NCI-H2107 (cell line): Measurements from ENCODE around the gene DHRSX.
"Not testable (repeated sequence)": the region's sequence is repeated elsewhere in the genome, so short reads cannot be mapped to it uniquely, and the experiment has no call there.

Experiments
- DNase-seq: peaks from one replicate; lab custom pipeline; 2025; lab: John Stamatoyannopoulos, UW

Gene DHRSX

DNA sequence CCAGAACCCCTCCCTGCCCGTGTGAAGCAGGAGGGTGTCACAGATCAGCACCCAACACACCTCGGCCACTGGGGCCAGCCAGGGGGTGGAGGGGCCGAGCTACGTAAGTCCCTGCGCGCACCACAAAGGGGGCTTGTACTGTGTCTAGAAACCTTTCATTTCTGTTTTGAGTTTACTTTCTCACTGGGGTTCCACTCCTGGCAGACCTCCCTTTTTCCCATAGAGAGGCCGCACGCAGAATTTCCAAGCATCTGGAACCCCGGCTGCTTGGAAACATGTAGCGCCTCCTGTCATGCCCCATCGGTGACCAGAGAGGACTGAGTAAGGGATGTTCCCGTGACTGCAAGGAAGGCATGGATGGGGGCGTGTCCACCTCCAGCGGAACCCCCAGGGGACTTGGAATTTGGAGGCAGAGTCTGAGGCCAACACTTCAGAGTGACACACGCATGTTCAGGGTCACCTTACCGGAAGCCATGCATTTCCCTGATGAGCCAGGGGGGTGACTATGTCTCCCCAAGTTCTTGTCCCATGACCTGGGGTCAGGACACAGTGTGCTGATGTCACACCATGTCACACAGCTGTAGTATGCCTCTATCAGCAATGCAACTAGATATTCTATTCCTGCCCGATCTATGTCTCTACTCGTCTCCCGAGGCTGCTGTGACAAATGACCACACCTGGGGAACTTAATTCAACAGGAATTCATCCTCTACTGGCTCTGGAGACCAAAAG is 105.3 kb downstream of the DHRSX start:
- no peak for DNase-seq

DNA sequence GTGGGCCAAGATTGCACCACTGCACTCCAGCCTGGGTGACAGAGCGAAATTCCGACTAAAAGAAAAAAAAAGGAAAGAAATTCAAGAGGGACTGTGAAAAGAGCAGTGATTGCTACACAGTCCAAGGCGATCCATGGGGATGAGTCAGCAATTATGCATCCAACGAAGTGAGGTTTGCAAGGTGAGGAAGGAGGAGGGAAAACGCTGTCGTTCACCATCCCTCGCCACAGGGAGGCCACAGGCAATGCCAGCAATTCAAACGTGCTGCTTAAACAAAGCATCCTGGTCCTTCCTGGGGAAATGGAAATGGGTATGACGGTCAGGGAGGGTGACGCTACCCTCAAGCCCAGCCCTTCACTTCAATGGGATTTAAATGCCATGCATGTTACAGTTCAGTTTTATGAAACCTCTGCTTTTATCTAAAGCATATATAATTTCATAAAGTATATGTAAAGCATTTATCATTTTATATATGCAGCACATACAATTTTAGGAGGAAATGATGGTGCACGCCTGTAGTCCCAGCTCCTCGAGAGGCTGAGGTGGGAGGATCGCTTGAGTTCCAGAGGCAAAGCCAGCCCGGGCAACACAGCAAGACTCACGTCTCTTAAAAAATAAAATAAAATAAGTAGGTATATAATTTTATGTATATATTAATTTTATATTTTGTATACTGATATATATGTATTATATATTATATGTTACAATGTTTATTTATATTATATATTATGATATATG is 108.7 kb downstream of the DHRSX start:
- no peak for DNase-seq

GRCh38 chrX:2390754-2391153 is 110.0 kb downstream of the DHRSX start:
- DNase-seq = no peak

- DNase-seq = not testable (repeated sequence)
These were observed 111.0 kb downstream of the DHRSX start for GRCh38 chrX:2389731-2390130.

- no peak for DNase-seq
These were observed 111.5 kb downstream of the DHRSX start for GRCh38 chrX:2389324-2389723.

- no peak for DNase-seq
These were observed 112.1 kb downstream of the DHRSX start for GRCh38 chrX:2388669-2389068.

DNA sequence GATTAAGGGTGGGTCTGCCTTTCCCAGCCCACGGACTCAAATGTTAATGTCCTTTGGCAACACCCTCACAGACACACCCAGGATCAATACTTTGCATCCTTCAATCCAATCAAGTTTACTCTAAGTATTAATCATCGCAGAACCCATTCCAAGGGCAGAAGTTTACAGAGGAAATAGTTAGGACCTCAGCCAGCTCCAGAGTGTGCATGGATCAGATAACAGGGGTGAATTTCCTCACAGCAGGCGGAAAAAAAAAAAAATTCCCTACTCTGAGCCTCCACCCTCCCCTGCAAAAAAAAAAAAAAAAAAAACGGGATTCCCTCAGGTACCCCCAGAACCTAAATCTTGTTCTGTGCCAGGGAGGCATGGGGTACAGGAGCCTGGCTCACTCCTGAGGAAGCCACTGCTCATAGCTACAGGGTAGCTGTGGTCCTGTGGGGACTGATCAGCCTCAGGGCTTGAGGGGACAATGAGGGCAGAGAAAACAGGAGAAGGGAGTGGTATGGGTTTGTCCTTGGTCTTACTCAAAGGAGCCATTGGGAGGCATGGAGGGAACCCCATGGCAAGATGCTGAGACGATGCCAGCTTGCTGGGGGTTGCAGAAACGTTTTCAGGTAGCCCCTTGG is 113.0 kb downstream of the DHRSX start:
- no peak for DNase-seq

DNA sequence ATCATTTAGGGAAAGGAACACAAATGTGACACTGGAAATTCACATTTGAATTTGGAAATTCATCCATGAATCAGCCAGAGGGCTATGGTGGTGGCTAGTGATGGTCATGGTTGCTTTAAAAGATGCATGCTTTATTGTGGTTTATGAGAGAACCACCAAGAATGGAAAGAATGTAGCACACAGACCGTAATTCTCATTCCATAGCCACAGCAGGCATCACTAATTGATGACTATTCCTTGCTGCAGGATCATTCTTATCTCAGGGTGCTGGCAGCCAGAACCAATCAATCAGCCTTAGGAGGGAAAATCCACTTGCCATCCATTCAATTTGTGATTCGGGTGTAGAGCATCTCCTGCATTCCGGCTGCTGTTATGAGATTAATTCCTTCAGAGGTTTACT is 115.6 kb downstream of the DHRSX start:
- no peak for DNase-seq

DNA sequence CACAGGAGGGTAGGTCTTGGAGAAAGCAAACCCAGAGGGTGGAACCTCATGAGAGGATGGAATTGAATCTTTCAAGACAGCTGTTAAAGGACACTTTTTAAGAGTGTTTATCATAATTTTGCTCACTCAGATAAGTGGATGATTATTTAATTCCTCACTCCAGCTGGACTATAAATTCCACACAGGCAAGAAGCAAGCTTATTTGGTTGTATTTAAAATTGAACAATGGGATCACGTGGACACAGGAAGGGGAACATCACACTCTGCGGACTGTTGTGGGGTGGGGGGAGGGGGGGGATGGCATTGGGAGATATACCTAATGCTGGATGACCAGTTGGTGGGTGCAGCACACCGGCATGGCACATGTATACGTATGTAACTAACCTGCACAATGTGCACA is 116.3 kb downstream of the DHRSX start:
- no peak for DNase-seq

- no peak for DNase-seq
These were observed 117.0 kb downstream of the DHRSX start for GRCh38 chrX:2383735-2384134.

DNA sequence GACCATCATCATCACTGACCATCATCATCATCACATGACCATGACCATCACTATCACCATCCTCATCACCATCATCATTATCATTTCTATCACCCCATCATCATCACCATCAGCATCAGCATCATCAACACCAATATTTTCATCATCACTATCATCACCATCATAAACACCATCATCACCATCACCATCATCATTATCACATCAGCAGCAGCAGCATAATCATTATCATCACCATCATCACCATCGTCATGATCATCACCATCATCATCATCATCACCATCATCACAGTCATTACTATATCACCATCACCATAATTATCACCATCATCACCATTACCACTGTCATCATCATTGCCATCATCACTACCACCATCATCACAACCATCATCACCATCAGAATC is 117.6 kb downstream of the DHRSX start:
- no peak for DNase-seq

GRCh38 chrX:2382433-2383048 is 118.2 kb downstream of the DHRSX start:
- not testable (repeated sequence) for DNase-seq

GRCh38 chrX:2376166-2376565 is 124.6 kb downstream of the DHRSX start:
- DNase-seq = no peak

- DNase-seq = no peak
These were observed 126.7 kb downstream of the DHRSX start for GRCh38 chrX:2374086-2374485.

DNA sequence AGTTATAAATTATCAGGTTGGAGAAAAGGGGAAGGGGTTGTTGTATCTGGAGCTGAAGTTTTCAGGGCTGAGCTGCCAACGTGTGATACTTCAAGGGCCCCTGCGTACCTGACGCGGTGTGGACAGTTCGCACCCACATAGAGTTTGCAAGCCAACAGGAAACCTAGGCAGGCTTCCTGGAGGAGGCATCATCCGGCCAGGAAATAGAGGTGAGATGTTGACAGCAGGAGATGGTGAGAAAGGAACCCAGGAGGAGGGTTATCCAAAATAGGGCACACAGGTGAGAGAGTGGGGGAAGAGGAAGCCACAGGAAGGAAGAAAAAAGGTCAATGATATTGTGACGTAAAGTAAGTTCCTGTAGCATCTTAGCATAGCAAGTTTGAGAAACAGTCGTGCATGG is 127.2 kb downstream of the DHRSX start:
- DNase-seq = no peak

DNA sequence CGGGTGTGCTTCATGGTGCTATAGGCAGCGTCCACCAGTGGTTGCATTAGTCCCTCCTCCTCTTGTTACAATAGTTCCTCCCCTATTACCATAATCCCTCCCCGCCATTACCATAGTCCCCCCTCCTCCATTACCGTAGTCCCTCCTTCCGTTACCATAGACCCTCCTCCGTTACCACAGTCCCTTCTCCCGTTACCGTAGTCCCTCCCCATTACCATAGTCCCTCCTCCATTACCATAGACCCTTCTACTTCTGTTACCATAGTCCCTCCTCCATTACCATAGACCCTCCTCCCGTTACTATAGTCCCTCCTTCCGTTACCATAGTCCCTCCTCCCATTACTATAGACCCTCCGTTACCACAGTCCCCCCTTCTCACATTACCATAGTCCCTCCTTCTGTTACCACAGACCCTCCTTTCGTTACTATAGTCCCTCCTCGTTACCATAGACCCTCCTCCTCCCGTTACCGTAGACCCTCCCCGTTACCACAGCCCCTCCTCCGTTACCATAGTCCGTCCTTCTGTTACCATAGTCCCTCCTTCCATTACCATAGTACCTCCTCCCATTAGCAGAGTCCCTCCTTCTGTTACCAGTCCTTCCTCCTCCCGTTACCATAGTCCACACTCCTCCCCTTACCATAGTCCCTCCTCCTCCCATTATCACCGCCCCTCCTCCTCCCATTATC is 129.6 kb downstream of the DHRSX start:
- no peak for DNase-seq

DNA sequence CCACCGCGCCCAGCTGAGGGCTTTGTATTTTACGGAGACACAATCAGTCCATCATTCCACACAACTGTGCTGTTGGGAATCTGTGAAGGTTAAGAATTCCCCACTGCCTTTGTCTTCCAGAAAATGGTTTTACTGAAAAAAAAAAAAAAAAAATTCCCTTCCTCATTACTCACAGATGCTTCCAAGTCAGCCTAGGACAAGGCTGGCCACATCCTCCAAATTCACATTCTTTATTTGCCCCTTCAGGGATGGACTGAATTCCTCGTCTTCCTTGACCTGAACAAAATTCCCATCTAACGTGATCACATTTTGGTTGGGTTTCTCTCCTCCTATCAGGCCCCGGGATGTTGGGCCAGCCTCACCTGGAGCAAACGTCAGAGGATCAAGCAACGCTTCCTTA is 130.3 kb downstream of the DHRSX start:
- DNase-seq = no peak

GRCh38 chrX:2369206-2369605 is 131.6 kb downstream of the DHRSX start:
- DNase-seq = no peak

- no peak for DNase-seq
These were observed 140.0 kb downstream of the DHRSX start for GRCh38 chrX:2360731-2361130.

GRCh38 chrX:2359522-2359921 is 141.3 kb downstream of the DHRSX start:
- not testable (repeated sequence) for DNase-seq

- no peak for DNase-seq
These were observed 148.5 kb downstream of the DHRSX start for GRCh38 chrX:2351999-2352995.
